GM12892 (cell line): ENCODE measurements around the gene RASA3.

Experiments used
- POLR2A ChIP-seq: IDR thresholded peaks from 2 replicates; pipeline ENCODE4 v1.6.1; 2011; ENCODE audit warnings: low read depth, low read length, control low read depth
- POLR2AphosphoS5 ChIP-seq: IDR thresholded peaks from 2 replicates; pipeline ENCODE4 v1.6.1; 2011; ENCODE audit warnings: low read depth, low read length, control low read depth
- TAF1 ChIP-seq: IDR thresholded peaks from 2 replicates; pipeline ENCODE4 v1.6.1; 2011; ENCODE audit warnings: low read depth, mild to moderate bottlenecking, control low read depth, low read length, borderline replicate concordance

DNA sequence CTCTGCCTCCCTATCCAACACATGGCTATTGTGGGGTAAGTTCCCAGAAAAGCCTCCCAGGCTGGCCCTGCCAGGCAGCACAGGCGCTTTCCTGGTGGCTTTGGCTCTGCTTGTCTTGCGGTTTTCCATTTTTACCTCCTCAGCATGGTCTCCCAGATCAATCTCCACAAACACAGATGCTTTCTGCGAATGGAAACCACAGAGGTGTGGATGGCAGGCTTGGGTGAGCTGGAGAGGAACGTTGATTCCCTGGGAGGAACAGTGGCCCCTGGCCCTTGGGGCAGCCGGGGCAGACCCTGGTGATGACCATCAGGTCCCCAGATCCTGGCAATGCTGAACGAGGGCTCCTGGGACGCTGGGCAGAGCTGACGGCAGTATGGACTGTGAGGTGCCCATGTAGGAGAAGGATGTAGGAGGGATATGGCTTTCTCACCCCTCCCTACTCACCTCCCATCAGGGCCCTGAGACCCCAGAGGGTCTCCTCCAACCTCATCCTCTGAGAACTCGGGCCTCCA lies 165.2 kb downstream of the RASA3 start:
- TF ChIP-seq TAF1 (no peak), POLR2AphosphoS5 (no peak), POLR2A (no peak)
